Right lung (tissue), 10 donors: Measurements from ENCODE around the gene NCBP2. TPM values are rescaled to one million over a fixed set of nuclear protein-coding genes. Genes with fewer than 3 reads are reported as not detected.

Source experiments
- DNase-seq, 2 donors: peaks; one replicate each; pipeline ENCODE4 v3.0.0-alpha.2; 2013
- long read RNA-seq, 8 donors: transcript quantifications; one replicate each; lab custom pipeline, GENCODE V29; 2026
- polyA plus RNA-seq, 5 donors: library from polyadenylated mRNA; unstranded; fragments of 120-200 nt; gene quantifications; one replicate each; pipeline versions ENCODE4 v1.2.1 to v1.2.3, GENCODE V29; 2013; ENCODE audit warnings: inconsistent platforms in 1 of 5, low replicate concordance in 1 of 5; ENCODE audit not compliant: insufficient read length in 5 of 5, insufficient read depth in 1 of 5

NCBP2 gene
- 10 to 100 TPM; 77.0 to 95.3 (median 88.3) TPM for polyA plus RNA-seq
- long read RNA-seq, donor 1, full-length matches to known transcripts: 37 of 42 reads
- long read RNA-seq, donor 1, partial matches to known transcripts: 5 of 42 reads
- long read RNA-seq, donor 1, other reads (novel, unspliced or antisense): 0 of 42 reads
- long read RNA-seq, donor 2, full-length matches to known transcripts: 26 of 26 reads
- long read RNA-seq, donor 2, partial matches to known transcripts: 0 of 26 reads
- long read RNA-seq, donor 2, other reads (novel, unspliced or antisense): 0 of 26 reads
- long read RNA-seq, donor 3, full-length matches to known transcripts: 32 of 32 reads
- long read RNA-seq, donor 3, partial matches to known transcripts: 0 of 32 reads
- long read RNA-seq, donor 3, other reads (novel, unspliced or antisense): 0 of 32 reads
- long read RNA-seq, donor 4, full-length matches to known transcripts: 14 of 14 reads
- long read RNA-seq, donor 4, partial matches to known transcripts: 0 of 14 reads
- long read RNA-seq, donor 4, other reads (novel, unspliced or antisense): 0 of 14 reads
- long read RNA-seq, donor 5, full-length matches to known transcripts: 26 of 26 reads
- long read RNA-seq, donor 5, partial matches to known transcripts: 0 of 26 reads
- long read RNA-seq, donor 5, other reads (novel, unspliced or antisense): 0 of 26 reads
- long read RNA-seq, donor 6, transcript NCBP2-201 (4 exons, 2,169 nt): major isoform, 40 of 48 reads
- long read RNA-seq, donor 6, partial matches to known transcripts: 0 of 48 reads
- long read RNA-seq, donor 6, other reads (novel, unspliced or antisense): 0 of 48 reads
- long read RNA-seq, donor 7, full-length matches to known transcripts: 30 of 30 reads
- long read RNA-seq, donor 7, partial matches to known transcripts: 0 of 30 reads
- long read RNA-seq, donor 7, other reads (novel, unspliced or antisense): 0 of 30 reads
- long read RNA-seq, donor 8, transcript NCBP2-201 (4 exons, 2,169 nt): major isoform, 10 of 13 reads
- long read RNA-seq, donor 8, partial matches to known transcripts: 0 of 13 reads
- long read RNA-seq, donor 8, other reads (novel, unspliced or antisense): 0 of 13 reads

GRCh38 chr3:196942226-196942914, at the start of gene NCBP2:
Gene NCBP2, minus strand, starts transcription at chr3:196942528. Its CDS starts 25 bp downstream, at chr3:196942503.
- peak; percentile 97 to 98 for DNase-seq

- no peak for DNase-seq
Measured at GRCh38 chr3:196991581-196992460, 49.5 kb upstream of the NCBP2 start.

- DNase-seq: no peak
Measured at GRCh38 chr3:196990601-196991007, 48.3 kb upstream of the NCBP2 start.

GRCh38 chr3:196989721-196990262, 47.5 kb upstream of the NCBP2 start:
- DNase-seq: no peak

- no peak for DNase-seq
Measured at GRCh38 chr3:196988241-196989029, 46.1 kb upstream of the NCBP2 start.

- no peak for DNase-seq
Measured at GRCh38 chr3:196987022-196987421, 44.7 kb upstream of the NCBP2 start.

- DNase-seq: no peak
Measured at GRCh38 chr3:196985954-196986885, 43.9 kb upstream of the NCBP2 start.

- no peak for DNase-seq
Measured at GRCh38 chr3:196985298-196985697, 43.0 kb upstream of the NCBP2 start.

- no peak for DNase-seq
Measured at GRCh38 chr3:196983186-196983585, 40.9 kb upstream of the NCBP2 start.

GRCh38 chr3:196981657-196982056, 39.3 kb upstream of the NCBP2 start:
- DNase-seq: no peak

GRCh38 chr3:196979545-196979944, 37.2 kb upstream of the NCBP2 start:
- no peak for DNase-seq

GRCh38 chr3:196976941-196977340, 34.6 kb upstream of the NCBP2 start:
- no peak for DNase-seq

GRCh38 chr3:196975349-196975748, 33.0 kb upstream of the NCBP2 start:
- DNase-seq: no peak

- no peak for DNase-seq
Measured at GRCh38 chr3:196974661-196975060, 32.3 kb upstream of the NCBP2 start.

- no peak for DNase-seq
Measured at GRCh38 chr3:196971094-196971698, 28.9 kb upstream of the NCBP2 start.

- no peak for DNase-seq
Measured at GRCh38 chr3:196970547-196971093, 28.3 kb upstream of the NCBP2 start.
